ENCODE measurements around the gene RNF113A.
"Not testable (repeated sequence)": the region's sequence is repeated elsewhere in the genome, so short reads cannot be mapped to it uniquely, and the experiment has no call there.

RNF113A gene

DNA sequence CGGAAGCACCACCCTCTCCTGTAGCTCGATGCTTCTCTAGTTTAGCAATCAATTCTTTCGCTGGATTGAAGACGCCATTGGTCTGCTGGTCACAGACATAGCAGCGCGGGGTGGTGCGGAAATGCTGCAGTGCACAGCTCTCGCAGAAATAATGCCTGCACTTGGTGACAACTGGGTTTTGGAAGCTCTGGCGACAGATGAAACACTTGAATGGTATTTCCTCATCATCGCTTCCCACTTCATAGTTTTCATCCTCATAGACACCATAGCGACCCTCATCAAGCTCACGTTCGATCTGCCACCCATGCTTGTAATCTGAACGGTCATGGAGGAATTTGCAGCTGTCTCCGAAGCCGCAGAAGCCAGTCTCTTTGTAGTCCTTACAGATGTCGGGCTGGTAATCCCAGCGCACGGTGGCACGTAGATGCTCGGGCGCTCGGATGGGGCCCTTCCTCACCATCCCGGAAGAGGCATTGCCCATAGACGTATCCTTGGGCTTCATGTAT lies 854 bp downstream of the RNF113A start:
- no peak for DNase-seq (ENCODE audit: extremely low read depth, low read depth)
- TF ChIP-seq, protein P1, sequence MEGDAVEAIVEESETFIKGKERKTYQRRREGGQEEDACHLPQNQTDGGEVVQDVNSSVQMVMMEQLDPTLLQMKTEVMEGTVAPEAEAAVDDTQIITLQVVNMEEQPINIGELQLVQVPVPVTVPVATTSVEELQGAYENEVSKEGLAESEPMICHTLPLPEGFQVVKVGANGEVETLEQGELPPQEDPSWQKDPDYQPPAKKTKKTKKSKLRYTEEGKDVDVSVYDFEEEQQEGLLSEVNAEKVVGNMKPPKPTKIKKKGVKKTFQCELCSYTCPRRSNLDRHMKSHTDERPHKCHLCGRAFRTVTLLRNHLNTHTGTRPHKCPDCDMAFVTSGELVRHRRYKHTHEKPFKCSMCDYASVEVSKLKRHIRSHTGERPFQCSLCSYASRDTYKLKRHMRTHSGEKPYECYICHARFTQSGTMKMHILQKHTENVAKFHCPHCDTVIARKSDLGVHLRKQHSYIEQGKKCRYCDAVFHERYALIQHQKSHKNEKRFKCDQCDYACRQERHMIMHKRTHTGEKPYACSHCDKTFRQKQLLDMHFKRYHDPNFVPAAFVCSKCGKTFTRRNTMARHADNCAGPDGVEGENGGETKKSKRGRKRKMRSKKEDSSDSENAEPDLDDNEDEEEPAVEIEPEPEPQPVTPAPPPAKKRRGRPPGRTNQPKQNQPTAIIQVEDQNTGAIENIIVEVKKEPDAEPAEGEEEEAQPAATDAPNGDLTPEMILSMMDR (IDR thresholded peaks at IDR 0.05; ENCODE audit: low read depth, low read length): no peak

DNA sequence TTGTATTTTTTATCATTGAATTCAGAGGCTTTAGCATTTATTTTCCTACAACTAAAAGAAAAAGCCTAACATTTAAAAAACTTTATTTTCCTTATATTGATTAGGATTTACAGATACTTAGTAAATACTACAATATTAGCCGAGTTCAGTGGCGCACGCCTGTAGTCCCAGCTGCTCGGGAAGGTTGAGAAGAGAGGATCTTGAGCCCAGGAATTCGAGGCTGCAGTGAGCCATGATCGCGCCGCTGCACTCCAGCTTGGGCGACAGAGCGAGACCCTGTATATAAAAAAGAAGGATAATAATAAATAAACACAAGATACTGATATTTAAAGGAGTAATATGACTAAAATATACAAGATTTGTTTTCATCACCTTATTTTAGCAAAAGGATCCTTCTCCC lies 18.1 kb downstream of the RNF113A start:
- TF ChIP-seq, protein P1 (IDR thresholded peaks at IDR 0.05; ENCODE audit: low read depth, low read length): no peak
- DNase-seq (ENCODE audit: extremely low read depth, low read depth): no peak

DNA sequence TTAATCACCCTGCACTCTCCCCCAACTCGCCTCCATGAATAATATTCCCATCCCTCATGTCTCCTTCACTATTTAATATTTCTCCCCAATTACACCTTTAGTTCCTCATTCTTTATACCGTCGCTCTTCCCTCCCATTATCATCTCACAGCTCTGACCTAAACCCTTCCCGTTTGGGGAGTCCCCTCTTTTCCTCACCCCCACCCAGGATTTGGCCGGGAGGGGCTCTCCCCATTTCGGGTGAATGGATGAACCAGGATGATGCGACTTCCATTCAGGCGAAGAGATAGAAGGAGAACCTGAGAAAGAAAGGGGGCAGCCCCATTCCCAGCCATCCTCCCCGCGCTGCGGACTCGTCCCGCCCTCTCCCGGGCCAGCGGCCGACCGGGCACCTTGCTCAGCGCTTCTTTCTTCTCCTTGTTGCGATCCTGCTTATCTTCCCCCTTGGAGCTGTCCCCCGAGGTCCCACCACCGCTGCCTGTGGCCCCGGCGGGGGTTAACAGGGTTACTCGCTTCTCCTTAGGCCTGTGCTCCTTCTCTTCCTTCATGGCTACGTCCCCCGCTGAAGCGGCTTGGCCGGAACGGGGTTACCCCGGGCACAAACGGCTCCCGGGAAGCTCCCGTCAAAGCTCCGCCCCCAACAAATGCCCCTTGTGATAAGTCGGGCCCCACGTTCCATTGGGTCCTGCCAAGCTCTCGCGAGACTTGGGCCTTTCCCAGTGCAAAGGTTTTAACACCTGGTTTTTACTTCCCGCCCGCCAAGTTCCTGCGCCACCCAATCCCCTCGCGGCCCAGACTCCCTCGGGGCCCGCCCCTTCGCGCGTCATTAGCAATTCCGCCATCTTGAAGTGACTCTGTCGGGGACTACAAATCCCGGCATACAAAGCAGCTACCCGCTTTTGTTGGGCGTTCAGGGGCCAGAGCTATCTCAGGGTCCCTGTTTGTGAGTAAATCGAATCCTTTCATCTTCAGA lies 18.9 kb downstream of the RNF113A start, which contains the start of gene UPF3B:
UPF3B (minus strand) TSS at position 582 of the 972 bp plus-strand sequence; CDS start at position 547, 35 bp downstream.
- peak; percentile 96 for DNase-seq (ENCODE audit: extremely low read depth, low read depth)
- TF ChIP-seq, protein P1 (IDR thresholded peaks at IDR 0.05; ENCODE audit: low read depth, low read length): no peak

DNA sequence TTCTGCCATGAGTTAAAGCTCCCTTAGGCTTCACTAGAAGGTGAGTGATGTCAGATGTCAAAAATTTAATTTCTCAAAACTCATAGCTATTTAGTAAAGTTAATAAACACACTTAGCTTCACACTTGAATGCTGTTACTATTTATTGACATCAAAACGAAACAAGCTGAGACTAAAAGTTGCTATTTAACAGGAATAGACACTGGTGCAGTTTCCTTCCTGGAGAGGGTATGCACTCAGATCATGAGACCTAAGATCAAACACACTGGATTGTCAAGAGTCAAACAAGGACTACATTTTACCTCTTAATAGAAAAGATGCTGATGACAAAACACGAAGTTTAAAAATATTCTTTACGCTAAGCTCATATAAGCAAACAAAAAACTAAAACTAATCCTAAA lies 37.6 kb downstream of the RNF113A start:
- DNase-seq (ENCODE audit: extremely low read depth, low read depth): no peak
- TF ChIP-seq, protein P1 (IDR thresholded peaks at IDR 0.05; ENCODE audit: low read depth, low read length): no peak

DNA sequence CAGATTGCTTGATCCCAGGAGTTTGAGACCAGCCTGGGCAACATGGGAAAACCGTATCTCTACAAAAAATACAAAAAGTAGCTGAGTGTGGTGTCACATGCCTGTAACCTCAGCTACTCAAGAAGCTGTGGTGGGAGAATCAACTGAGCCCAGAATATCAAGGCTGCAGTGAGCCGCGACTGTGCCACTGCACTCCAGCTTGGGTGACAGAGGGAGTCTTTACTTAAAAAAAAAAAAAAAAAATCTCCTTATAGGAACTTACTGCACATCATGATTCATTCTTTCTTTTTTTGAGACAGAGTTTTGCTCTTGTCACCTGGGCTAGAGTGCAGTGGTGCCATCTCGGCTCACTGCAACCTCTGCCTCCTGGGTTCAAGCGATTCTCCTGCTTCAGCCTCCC lies 43.1 kb downstream of the RNF113A start:
- TF ChIP-seq, protein P1 (IDR thresholded peaks at IDR 0.05; ENCODE audit: low read depth, low read length): no peak
- DNase-seq (ENCODE audit: extremely low read depth, low read depth): no peak

DNA sequence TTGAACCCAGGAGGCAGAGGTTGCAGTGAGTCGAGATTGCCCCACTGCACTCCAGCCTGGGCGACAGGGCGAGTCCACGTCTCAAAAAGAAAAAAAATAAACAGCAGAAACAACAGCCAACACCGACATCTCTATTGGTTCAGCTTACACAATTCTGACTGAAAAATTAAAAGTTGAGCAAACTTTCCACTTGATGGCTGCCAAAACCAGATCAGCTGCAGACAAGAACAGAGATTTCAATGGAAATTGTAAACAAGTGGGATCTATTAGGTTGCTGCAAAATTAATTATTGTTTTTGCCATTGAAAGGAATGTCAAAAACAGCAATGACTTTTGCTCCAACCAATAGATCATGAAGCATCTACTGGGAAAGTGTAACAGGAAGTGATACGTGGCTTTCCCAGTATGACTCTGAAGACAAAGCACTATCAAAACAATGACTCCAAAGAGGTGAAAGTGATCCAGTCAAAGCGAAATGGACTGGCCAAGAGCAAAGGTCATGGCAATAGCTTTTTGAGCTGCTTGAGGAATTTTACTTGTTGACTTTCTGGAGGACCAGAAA lies 45.1 kb downstream of the RNF113A start:
- no peak for DNase-seq (ENCODE audit: extremely low read depth, low read depth)
- TF ChIP-seq, protein P1 (IDR thresholded peaks at IDR 0.05; ENCODE audit: low read depth, low read length): no peak

DNA sequence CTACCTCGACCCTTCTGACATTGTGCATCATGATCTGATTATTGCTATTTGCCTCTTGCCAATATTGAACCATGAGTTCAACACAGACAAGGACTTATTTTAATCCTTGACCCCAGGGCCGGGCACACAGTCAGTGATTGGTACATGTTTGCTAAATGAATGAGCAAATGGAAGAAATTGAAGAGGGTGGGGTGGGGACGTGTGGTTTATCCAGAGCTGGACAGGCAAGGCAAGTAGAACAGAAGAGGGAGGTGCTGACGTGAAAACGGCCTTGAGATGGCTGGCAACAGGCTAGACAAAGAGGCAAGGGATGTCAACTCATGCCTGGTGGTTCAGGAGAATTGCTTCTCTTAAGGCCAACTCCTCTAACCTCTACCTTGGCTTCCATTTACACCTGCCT lies 47.3 kb downstream of the RNF113A start:
- DNase-seq (ENCODE audit: extremely low read depth, low read depth): not testable (repeated sequence)

DNA sequence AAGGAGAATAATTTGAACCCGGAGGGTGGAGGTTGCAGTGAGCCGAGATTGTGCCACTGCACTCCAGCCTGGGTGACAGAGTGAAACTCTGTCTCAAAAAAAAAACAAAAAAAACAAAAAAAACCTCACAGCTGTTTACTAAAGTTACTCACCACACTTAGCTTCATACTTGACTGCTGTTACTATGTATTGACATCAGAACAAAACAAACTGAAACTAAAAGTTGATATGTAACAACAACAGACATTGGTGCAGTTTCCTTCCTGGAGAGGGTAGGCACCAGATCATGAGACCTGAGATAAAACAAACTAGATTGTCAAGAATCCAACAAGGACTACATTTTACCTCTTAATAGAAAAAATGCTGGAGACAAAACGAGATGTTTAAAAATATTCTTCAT lies 49.8 kb downstream of the RNF113A start:
- not testable (repeated sequence) for DNase-seq (ENCODE audit: extremely low read depth, low read depth)
